RWPE1 (cell line): ENCODE data around the gene OSER1.

ENCODE experiments used
- CTCF ChIA-PET: fragments of 350-600 bp; sonication (Branson Sonifier 250); formaldehyde crosslinking; extraction: SDS; loops from one replicate; lab custom pipeline; 2021; lab: Yijun Ruan, JAX
- POLR2A ChIA-PET: fragments of 400-600 bp; formaldehyde crosslinking; extraction: SDS; loops from one replicate; lab custom pipeline; 2020; ENCODE audit warnings: antibody characterized with exemption; ENCODE audit not compliant: low non-redundant PET; lab: Yijun Ruan, JAX
- DNase-seq: peaks from one replicate; pipeline ENCODE4 v3.0.0; 2012; ENCODE audit warnings: low spot score
- H3K27ac ChIP-seq: fragments of 450-650 bp; 2 replicates; pipeline ENCODE4 v1.5.1; 2017
- TF ChIP-seq, protein P1 (sequence below): fragments of 450-650 bp; conservative IDR thresholded peaks from 2 replicates; pipeline ENCODE4 v1.5.1; 2017; ENCODE audit warnings: low read depth, mild to moderate bottlenecking

The OSER1 gene

GRCh38 chr20:44187772-44188709, 22.5 kb downstream of the OSER1 start:
- ChIA-PET CTCF (interaction anchor here (0.5 to 6.9 kb wide), 9 partner anchors 10 to 438 kb away, joined by 3 to 196 read pairs (median 3); no protein-coding TSS in a partner anchor), POLR2A (interaction anchor here (0.7 kb wide), 2 partner anchors 15 to 80 kb away, joined by 3 read pairs; no protein-coding TSS in a partner anchor)
- TF ChIP-seq, protein P1, sequence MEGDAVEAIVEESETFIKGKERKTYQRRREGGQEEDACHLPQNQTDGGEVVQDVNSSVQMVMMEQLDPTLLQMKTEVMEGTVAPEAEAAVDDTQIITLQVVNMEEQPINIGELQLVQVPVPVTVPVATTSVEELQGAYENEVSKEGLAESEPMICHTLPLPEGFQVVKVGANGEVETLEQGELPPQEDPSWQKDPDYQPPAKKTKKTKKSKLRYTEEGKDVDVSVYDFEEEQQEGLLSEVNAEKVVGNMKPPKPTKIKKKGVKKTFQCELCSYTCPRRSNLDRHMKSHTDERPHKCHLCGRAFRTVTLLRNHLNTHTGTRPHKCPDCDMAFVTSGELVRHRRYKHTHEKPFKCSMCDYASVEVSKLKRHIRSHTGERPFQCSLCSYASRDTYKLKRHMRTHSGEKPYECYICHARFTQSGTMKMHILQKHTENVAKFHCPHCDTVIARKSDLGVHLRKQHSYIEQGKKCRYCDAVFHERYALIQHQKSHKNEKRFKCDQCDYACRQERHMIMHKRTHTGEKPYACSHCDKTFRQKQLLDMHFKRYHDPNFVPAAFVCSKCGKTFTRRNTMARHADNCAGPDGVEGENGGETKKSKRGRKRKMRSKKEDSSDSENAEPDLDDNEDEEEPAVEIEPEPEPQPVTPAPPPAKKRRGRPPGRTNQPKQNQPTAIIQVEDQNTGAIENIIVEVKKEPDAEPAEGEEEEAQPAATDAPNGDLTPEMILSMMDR, result no peak
- peak overlapping the region; percentile 95 for H3K27ac ChIP-seq
- DNase-seq, result no peak

GRCh38 chr20:44187054-44187771, 23.4 kb downstream of the OSER1 start, which contains the start of gene JPH2:
Gene JPH2, minus strand, starts transcription at chr20:44187188. Its CDS starts 483 bp downstream, at chr20:44186705.
- H3K27ac ChIP-seq, result peak within 1 kb of the TSS; percentile 95
- TF ChIP-seq, protein P1, result no peak
- ChIA-PET CTCF (interaction anchor here (0.7 to 6.9 kb wide), 7 partner anchors 32 to 437 kb away, joined by 3 to 196 read pairs (median 3); no protein-coding TSS in a partner anchor), POLR2A (interaction anchor here (0.7 kb wide), 1 partner anchor 14 kb away, joined by 3 read pairs; no protein-coding TSS in a partner anchor)
- peak; percentile 97 for DNase-seq

GRCh38 chr20:44186674-44187053, 23.9 kb downstream of the OSER1 start:
- DNase-seq, result no peak
- POLR2A ChIA-PET, result no interaction called here
- CTCF ChIA-PET, result interaction anchor here (0.7 to 6.9 kb wide), 4 partner anchors 32 to 106 kb away, joined by 3 to 196 read pairs (median 4); no protein-coding TSS in a partner anchor
- TF ChIP-seq, protein P1, result no peak
- peak overlapping the region; percentile 95 for H3K27ac ChIP-seq

DNA sequence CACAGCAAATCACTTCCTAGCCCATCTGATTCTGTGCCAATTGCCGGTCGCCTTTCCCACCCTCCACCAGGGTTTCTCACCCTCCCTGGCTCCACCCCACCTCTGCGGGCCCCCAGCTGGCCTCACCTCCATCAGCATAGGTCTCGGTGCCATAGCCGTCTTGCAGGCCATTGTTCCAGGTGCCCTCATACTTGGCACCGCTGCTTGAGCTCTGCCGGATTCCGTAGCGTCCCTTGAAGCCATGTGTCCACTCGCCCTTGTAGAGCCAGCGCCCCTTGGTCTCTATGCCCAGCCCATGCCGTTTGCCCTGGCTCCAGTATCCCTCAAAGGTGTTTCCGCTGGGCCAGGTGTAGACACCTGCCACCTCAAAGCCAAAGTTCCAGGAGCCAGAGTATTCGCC, 24.4 kb downstream of the OSER1 start:
- POLR2A ChIA-PET, result interaction anchor here (0.6 kb wide), 1 partner anchor 15 kb away, joined by 3 read pairs; no protein-coding TSS in a partner anchor

DNA sequence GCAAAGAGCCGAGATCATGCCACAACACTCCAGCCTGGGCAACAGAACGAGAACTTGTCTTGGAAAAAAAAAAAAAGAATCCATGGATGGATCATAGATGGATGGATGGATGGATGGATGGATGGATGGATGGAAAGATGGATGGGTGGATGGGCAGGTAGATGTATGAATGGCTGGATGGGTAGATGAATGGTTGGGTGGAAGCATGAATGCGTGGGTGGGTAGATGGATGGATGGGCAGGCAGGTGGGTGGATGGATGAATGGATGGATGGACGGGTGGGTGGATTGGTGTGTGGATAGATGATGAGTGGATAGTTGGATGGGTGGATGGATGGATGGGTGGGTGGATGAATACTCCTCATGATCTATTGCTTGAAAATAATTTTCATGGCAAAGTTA, 25.0 kb downstream of the OSER1 start:
- TF ChIP-seq, protein P1, result no peak
- DNase-seq, result no peak
- CTCF ChIA-PET, result interaction anchor here (1.1 kb wide), 1 partner anchor 74 kb away, joined by 3 read pairs; no protein-coding TSS in a partner anchor
- H3K27ac ChIP-seq, result no peak overlapping the region; the same call in 1 of the 2 replicates
- POLR2A ChIA-PET, result interaction anchor here (0.6 kb wide), 1 partner anchor 14 kb away, joined by 3 read pairs; no protein-coding TSS in a partner anchor

More for the DNA sequence above, 24.4 kb downstream of the OSER1 start:
- DNase-seq, result no peak
- CTCF ChIA-PET, result no interaction called here
- TF ChIP-seq, protein P1, result no peak
- H3K27ac ChIP-seq, result peak overlapping the region; percentile 95
